HG03439 (cell line): ENCODE data around the gene HACD2.
A peak's percentile ranks its signal among the peaks of the same experiment; 100 is the strongest.

Experiments used
- ATAC-seq: cut with Tn5 transposase; IDR thresholded peaks from one replicate; pipeline ENCODE4 v1.9.1; 2021; ENCODE audit warnings: mild to moderate bottlenecking, moderate library complexity; ENCODE audit not compliant: unreplicated experiment

The HACD2 gene

GRCh38 chr3:123571973-123572365 lies 12.9 kb downstream of the HACD2 start:
- ATAC-seq: no peak

GRCh38 chr3:123571264-123571972 lies 13.4 kb downstream of the HACD2 start:
- no peak for ATAC-seq

- no peak for ATAC-seq
Observed at GRCh38 chr3:123568875-123569274, 16.0 kb downstream of the HACD2 start.

GRCh38 chr3:123568034-123568433 lies 16.8 kb downstream of the HACD2 start:
- no peak for ATAC-seq

GRCh38 chr3:123564056-123564455 lies 20.8 kb downstream of the HACD2 start:
- no peak for ATAC-seq

GRCh38 chr3:123562547-123562946 lies 22.3 kb downstream of the HACD2 start:
- ATAC-seq: no peak

GRCh38 chr3:123561188-123561587 lies 23.7 kb downstream of the HACD2 start:
- no peak for ATAC-seq

GRCh38 chr3:123559040-123559861 lies 25.6 kb downstream of the HACD2 start:
- no peak for ATAC-seq

- ATAC-seq: no peak
Observed at GRCh38 chr3:123553536-123553935, 31.3 kb downstream of the HACD2 start.

- ATAC-seq: no peak
Observed at GRCh38 chr3:123552768-123553167, 32.1 kb downstream of the HACD2 start.

GRCh38 chr3:123552095-123552714 lies 32.6 kb downstream of the HACD2 start:
- no peak for ATAC-seq

- ATAC-seq: no peak
Observed at GRCh38 chr3:123547881-123548519, 36.9 kb downstream of the HACD2 start.

- ATAC-seq: no peak
Observed at GRCh38 chr3:123546133-123546755, 38.6 kb downstream of the HACD2 start.

GRCh38 chr3:123543950-123544349 lies 40.9 kb downstream of the HACD2 start:
- ATAC-seq: no peak

- no peak for ATAC-seq
Observed at GRCh38 chr3:123540285-123540684, 44.6 kb downstream of the HACD2 start.

GRCh38 chr3:123536153-123536895 lies 48.5 kb downstream of the HACD2 start:
- ATAC-seq: peak; percentile 68

GRCh38 chr3:123535580-123535979 lies 49.3 kb downstream of the HACD2 start:
- ATAC-seq: no peak

- no peak for ATAC-seq
Observed at GRCh38 chr3:123534264-123534663, 50.6 kb downstream of the HACD2 start.

- ATAC-seq: no peak
Observed at GRCh38 chr3:123533554-123534159, 51.2 kb downstream of the HACD2 start.

- no peak for ATAC-seq
Observed at GRCh38 chr3:123528130-123528529, 56.7 kb downstream of the HACD2 start.
